Central memory CD8-positive, alpha-beta T cell (primary cell): ENCODE data around the gene ESYT3.
"Not testable (repeated sequence)": the region's sequence is repeated elsewhere in the genome, so short reads cannot be mapped to it uniquely, and the experiment has no call there.

ENCODE experiments used
- ATAC-seq: fragments of 150-1000 bp; cut with Tn5 transposase; replicated peaks from 2 replicates; pipeline ENCODE4 v1.10.0; 2022; ENCODE audit warnings: mild to moderate bottlenecking, moderate FRiP score, moderate number of reproducible peaks; ENCODE audit not compliant: poor library complexity, severe bottlenecking; ENCODE audit errors: extremely low read depth
- DNase-seq, 2 donors: peaks; one replicate each; pipeline ENCODE4 v3.0.0; 2021; ENCODE audit warnings: low spot score in 2 of 2
- H3K27ac Mint-ChIP-seq: one replicate; pipeline ENCODE4 v1.8.0; 2022; ENCODE audit warnings: low read depth, mild to moderate bottlenecking, moderate library complexity, mixed read lengths
- H3K27me3 Mint-ChIP-seq: one replicate; pipeline ENCODE4 v1.8.0; 2022; ENCODE audit warnings: mixed read lengths
- H3K36me3 Mint-ChIP-seq: one replicate; pipeline ENCODE4 v1.8.0; 2022; ENCODE audit warnings: mild to moderate bottlenecking, moderate library complexity, mixed read lengths; ENCODE audit not compliant: insufficient read depth
- H3K4me1 Mint-ChIP-seq: one replicate; pipeline ENCODE4 v1.8.0; 2022; ENCODE audit warnings: mixed read lengths
- H3K4me3 Mint-ChIP-seq: one replicate; pipeline ENCODE4 v1.8.0; 2022; ENCODE audit warnings: mild to moderate bottlenecking, moderate library complexity, mixed read lengths
- H3K9me3 Mint-ChIP-seq: one replicate; pipeline ENCODE4 v1.8.0; 2022; ENCODE audit warnings: mixed read lengths

ESYT3 gene

GRCh38 chr3:138497021-138497420 lies 62.6 kb downstream of the ESYT3 start:
- no peaks in the 10 kb centered on the region for H3K27me3 Mint-ChIP-seq

GRCh38 chr3:138497851-138498250 lies 63.4 kb downstream of the ESYT3 start:
- H3K4me1 Mint-ChIP-seq = no peaks in the 10 kb centered on the region

More at GRCh38 chr3:138497021-138497420, 62.6 kb downstream of the ESYT3 start:
- Mint-ChIP-seq H3K27ac (no peak overlapping the region), H3K9me3 (peaks cover 2% of the 10 kb centered on the region), H3K4me1 (no peaks in the 10 kb centered on the region), H3K4me3 (no peak overlapping the region), H3K36me3 (peaks cover 2% of the 10 kb centered on the region)
- ATAC-seq (no peak), DNase-seq (no peak)

GRCh38 chr3:138498991-138499390 lies 64.6 kb downstream of the ESYT3 start:
- H3K4me1 Mint-ChIP-seq = no peaks in the 10 kb centered on the region
- H3K27me3 Mint-ChIP-seq = no peaks in the 10 kb centered on the region
- no peak overlapping the region for H3K27ac Mint-ChIP-seq
- DNase-seq (no peak), ATAC-seq (no peak)
- peaks cover 2% of the 10 kb centered on the region for H3K36me3 Mint-ChIP-seq
- H3K9me3 Mint-ChIP-seq = no peaks in the 10 kb centered on the region
- no peak overlapping the region for H3K4me3 Mint-ChIP-seq

More at GRCh38 chr3:138497851-138498250, 63.4 kb downstream of the ESYT3 start:
- ATAC-seq = no peak
- DNase-seq = no peak
- Mint-ChIP-seq H3K27me3 (no peaks in the 10 kb centered on the region), H3K36me3 (peaks cover 2% of the 10 kb centered on the region), H3K9me3 (no peaks in the 10 kb centered on the region), H3K4me3 (no peak overlapping the region), H3K27ac (no peak overlapping the region)

GRCh38 chr3:138507524-138507923 lies 73.1 kb downstream of the ESYT3 start:
- H3K27me3 Mint-ChIP-seq = no peaks in the 10 kb centered on the region
- H3K36me3 Mint-ChIP-seq = peaks cover 4% of the 10 kb centered on the region
- H3K9me3 Mint-ChIP-seq = no peaks in the 10 kb centered on the region
- H3K27ac Mint-ChIP-seq = no peak overlapping the region
- no peak for ATAC-seq
- H3K4me3 Mint-ChIP-seq = no peak overlapping the region
- no peak for DNase-seq
- no peaks in the 10 kb centered on the region for H3K4me1 Mint-ChIP-seq

GRCh38 chr3:138509586-138509985 lies 75.2 kb downstream of the ESYT3 start:
- ATAC-seq (no peak), DNase-seq (no peak)
- peaks cover 4% of the 10 kb centered on the region for H3K36me3 Mint-ChIP-seq
- no peaks in the 10 kb centered on the region for H3K27me3 Mint-ChIP-seq
- H3K4me1 Mint-ChIP-seq = no peaks in the 10 kb centered on the region
- no peaks in the 10 kb centered on the region for H3K9me3 Mint-ChIP-seq
- no peak overlapping the region for H3K27ac Mint-ChIP-seq
- no peak overlapping the region for H3K4me3 Mint-ChIP-seq

- Mint-ChIP-seq H3K27ac (no peak overlapping the region), H3K4me1 (no peaks in the 10 kb centered on the region)
Observed at GRCh38 chr3:138511945-138512344, 77.5 kb downstream of the ESYT3 start.

GRCh38 chr3:138513090-138513843 lies 78.9 kb downstream of the ESYT3 start:
- ATAC-seq = no peak
- no peak overlapping the region for H3K27ac Mint-ChIP-seq
- no peak overlapping the region for H3K4me3 Mint-ChIP-seq

More at GRCh38 chr3:138511945-138512344, 77.5 kb downstream of the ESYT3 start:
- H3K27me3 Mint-ChIP-seq = no peaks in the 10 kb centered on the region
- ATAC-seq (no peak), DNase-seq (no peak)
- H3K36me3 Mint-ChIP-seq = peaks cover 4% of the 10 kb centered on the region
- H3K9me3 Mint-ChIP-seq = no peaks in the 10 kb centered on the region
- H3K4me3 Mint-ChIP-seq = no peak overlapping the region

GRCh38 chr3:138521445-138521844 lies 87.0 kb downstream of the ESYT3 start:
- not testable (repeated sequence) for ATAC-seq, H3K4me3 Mint-ChIP-seq, H3K4me1 Mint-ChIP-seq, H3K27ac Mint-ChIP-seq, H3K9me3 Mint-ChIP-seq, DNase-seq, H3K27me3 Mint-ChIP-seq, H3K36me3 Mint-ChIP-seq

More at GRCh38 chr3:138513090-138513843, 78.9 kb downstream of the ESYT3 start:
- Mint-ChIP-seq H3K9me3 (no peaks in the 10 kb centered on the region), H3K27me3 (no peaks in the 10 kb centered on the region), H3K36me3 (peaks cover 2% of the 10 kb centered on the region), H3K4me1 (no peaks in the 10 kb centered on the region)
- DNase-seq = no peak
